WTC11 (cell line): Measurements from ENCODE around the gene ADGRB3. TPM values are rescaled to one million over a fixed set of nuclear protein-coding genes. Genes with fewer than 3 reads are reported as not detected.

Experiments
- ATAC-seq: fragments of 200-7000 bp; cut with Tn5 transposase; 2 replicates; pipeline ENCODE4 v1.10.0; 2021; ENCODE audit warnings: mild to moderate bottlenecking, moderate library complexity
- CTCF ChIA-PET: fragments of 300-600 bp; sonication (Branson Sonifier 250); formaldehyde crosslinking; loops from one replicate; lab custom pipeline; 2021; ENCODE audit warnings: antibody characterized with exemption; lab: Charles Lee
- POLR2A ChIA-PET: fragments of 350-600 bp; sonication (Branson Sonifier 250); formaldehyde crosslinking; loops from one replicate; lab custom pipeline; 2021; ENCODE audit warnings: antibody characterized with exemption; lab: Charles Lee
- DNase-seq: peaks from one replicate; pipeline ENCODE4 v3.0.0; 2021; ENCODE audit warnings: low spot score
- H3K27ac Mint-ChIP-seq: 2 replicates; pipeline ENCODE4 v1.8.0; 2021; ENCODE audit warnings: mixed read lengths
- H3K27me3 Mint-ChIP-seq: 2 replicates; pipeline ENCODE4 v1.8.0; 2021; ENCODE audit warnings: low read depth, mild to moderate bottlenecking, moderate library complexity, mixed read lengths
- H3K36me3 Mint-ChIP-seq: 2 replicates; pipeline ENCODE4 v1.8.0; 2021; ENCODE audit warnings: mixed read lengths
- H3K4me1 Mint-ChIP-seq: 2 replicates; pipeline ENCODE4 v1.8.0; 2022; ENCODE audit warnings: mixed read lengths
- H3K4me3 Mint-ChIP-seq: 2 replicates; pipeline ENCODE4 v1.8.0; 2021; ENCODE audit warnings: mild to moderate bottlenecking, moderate library complexity, mixed read lengths
- H3K9me3 Mint-ChIP-seq: 2 replicates; pipeline ENCODE4 v1.8.0; 2021; ENCODE audit warnings: mixed read lengths
- ERG ChIP-seq: fragments of 250-450 bp; sonication (Bioruptor Pico); IDR thresholded peaks from 2 replicates; pipeline ENCODE4 v1.8.0; 2021; ENCODE audit warnings: mild to moderate bottlenecking
- FOXP4 ChIP-seq: sonication (generic); formaldehyde crosslinking; IDR thresholded peaks from 2 replicates; pipeline ENCODE4 v1.8.0; 2022; ENCODE audit warnings: mild to moderate bottlenecking, missing genetic modification reagents
- GABPB1 ChIP-seq: sonication (generic); formaldehyde crosslinking; IDR thresholded peaks from 2 replicates; pipeline ENCODE4 v1.8.1; 2023; ENCODE audit warnings: mild to moderate bottlenecking, missing genetic modification reagents
- GRHL2 ChIP-seq: fragments of 250-450 bp; sonication (Bioruptor Pico); IDR thresholded peaks from 2 replicates; pipeline ENCODE4 v1.8.0; 2022; ENCODE audit warnings: mild to moderate bottlenecking, moderate library complexity; ENCODE audit not compliant: insufficient replicate concordance, severe bottlenecking
- IRF1 ChIP-seq: sonication (generic); formaldehyde crosslinking; IDR thresholded peaks from 2 replicates; pipeline ENCODE4 v1.8.0; 2023; ENCODE audit warnings: missing genetic modification reagents
- MYBL2 ChIP-seq: sonication (generic); formaldehyde crosslinking; IDR thresholded peaks from 2 replicates; pipeline ENCODE4 v1.8.1; 2023; ENCODE audit warnings: mild to moderate bottlenecking, moderate library complexity, missing genetic modification reagents
- NR3C1 ChIP-seq: sonication (generic); formaldehyde crosslinking; conservative IDR thresholded peaks from 2 replicates; pipeline ENCODE4 v1.8.1; 2023; ENCODE audit warnings: low read depth, mild to moderate bottlenecking, missing genetic modification reagents
- ZMAT4 ChIP-seq: fragments of 250-450 bp; sonication (Bioruptor Pico); IDR thresholded peaks from 2 replicates; pipeline ENCODE4 v1.9.0; 2021; ENCODE audit warnings: mild to moderate bottlenecking
- ZNF232 ChIP-seq: sonication (generic); formaldehyde crosslinking; IDR thresholded peaks from 2 replicates; pipeline ENCODE4 v1.8.0; 2022; ENCODE audit warnings: mild to moderate bottlenecking, missing genetic modification reagents
- ZNF423 ChIP-seq: fragments of 250-450 bp; sonication (Bioruptor Pico); IDR thresholded peaks from 2 replicates; pipeline ENCODE4 v2.1.2; 2022; ENCODE audit warnings: mild to moderate bottlenecking, moderate library complexity
- ZNF512 ChIP-seq: sonication (generic); formaldehyde crosslinking; IDR thresholded peaks from 2 replicates; pipeline ENCODE4 v1.8.1; 2022; ENCODE audit warnings: missing genetic modification reagents, borderline replicate concordance
- total RNA-seq: library from RNA; stranded (reverse); gene quantifications from 3 replicates; pipeline ENCODE4 v1.2.3, GENCODE V29; 2021

ADGRB3 gene
- total RNA-seq, 1 experiment from 2014 or later, result 1.9 TPM

- TF ChIP-seq ERG (CRISPR knock-in tag), result no peak
- TF ChIP-seq NR3C1, result no peak
- no peak for TF ChIP-seq ZMAT4 (CRISPR knock-in tag)
- no peak for TF ChIP-seq GABPB1 (CRISPR knock-in tag)
- no peak for TF ChIP-seq FOXP4 (CRISPR knock-in tag)
- TF ChIP-seq MYBL2 (CRISPR knock-in tag), result no peak
- no peak for TF ChIP-seq ZNF423
- no peak for TF ChIP-seq ZNF512 (CRISPR knock-in tag)
- DNase-seq (no peak), ATAC-seq (no peak; the same call in 1 of the 2 replicates)
- ChIA-PET CTCF (interaction anchor here (0.7 to 2.5 kb wide), 6 partner anchors 67 to 1468 kb away, joined by 3 to 16 read pairs (median 4); no protein-coding TSS in a partner anchor), POLR2A (no interaction called here)
- H3K36me3 Mint-ChIP-seq, result no peaks in the 10 kb centered on the region
- H3K9me3 Mint-ChIP-seq, result no peaks in the 10 kb centered on the region
- H3K4me1 Mint-ChIP-seq, result peaks cover 37% of the 10 kb centered on the region
- H3K27me3 Mint-ChIP-seq, result peaks cover 46% of the 10 kb centered on the region
- H3K27ac Mint-ChIP-seq, result no peak overlapping the region
- peak overlapping the region; percentile 82 for H3K4me3 Mint-ChIP-seq
Measured at GRCh38 chr6:68639826-68640490, 4.9 kb downstream of the ADGRB3 start.

GRCh38 chr6:68640491-68640835 lies 5.4 kb downstream of the ADGRB3 start:
- Mint-ChIP-seq H3K27me3 (peaks cover 44% of the 10 kb centered on the region), H3K9me3 (no peaks in the 10 kb centered on the region), H3K4me3 (peak overlapping the region; percentile 82), H3K4me1 (peaks cover 37% of the 10 kb centered on the region), H3K27ac (peak overlapping the region; percentile 20; the same call in 1 of the 2 replicates), H3K36me3 (no peaks in the 10 kb centered on the region)
- ATAC-seq (no peak), DNase-seq (no peak)
- POLR2A ChIA-PET, result no interaction called here
- CTCF ChIA-PET, result interaction anchor here (1.1 to 2.5 kb wide), 2 partner anchors 68 to 200 kb away, joined by 3 to 16 read pairs; no protein-coding TSS in a partner anchor
- no peak for TF ChIP-seq IRF1

GRCh38 chr6:68641172-68641571 lies 6.1 kb downstream of the ADGRB3 start:
- Mint-ChIP-seq H3K36me3 (no peaks in the 10 kb centered on the region), H3K4me1 (peaks cover 34% of the 10 kb centered on the region), H3K27ac (no peak overlapping the region), H3K4me3 (0 out of 2 replicates have a peak overlapping the region, but pooled peaks have one; percentile 82), H3K27me3 (peaks cover 37% of the 10 kb centered on the region), H3K9me3 (no peaks in the 10 kb centered on the region)
- POLR2A ChIA-PET, result no interaction called here
- ATAC-seq (no peak), DNase-seq (no peak)
- TF ChIP-seq ZNF232 (CRISPR knock-in tag), result no peak
- TF ChIP-seq ERG (CRISPR knock-in tag), result no peak
- TF ChIP-seq GRHL2, result no peak
- CTCF ChIA-PET, result interaction anchor here (1.1 to 2.5 kb wide), 2 partner anchors 69 to 200 kb away, joined by 3 to 16 read pairs; no protein-coding TSS in a partner anchor
